Stomach (tissue), 4 donors: ENCODE measurements around the gene GPR180.

Source experiments
- CTCF ChIP-seq, 7 experiments: fragments of 450-650 bp in 4 of 7; fragments of 200-600 bp in 3 of 7; sonication (generic) in 3 of 7; IDR thresholded peaks; one replicate each; pipeline ENCODE4 v1.5.1; 2016 to 2019; ENCODE audit warnings: antibody characterized with exemption in 7 of 7, control low read depth in 2 of 7, mild to moderate bottlenecking in 1 of 7
- POLR2A ChIP-seq, 4 donors: fragments of 450-650 bp; IDR thresholded peaks; one replicate each; pipeline ENCODE4 v1.6.1; 2016; ENCODE audit warnings: antibody characterized with exemption in 4 of 4, control low read depth in 2 of 4, mild to moderate bottlenecking in 1 of 4, moderate library complexity in 1 of 4

GRCh38 chr13:94620286-94620896, 18.7 kb downstream of the GPR180 start:
- TF ChIP-seq POLR2A (IDR thresholded peaks at IDR 0.05) (no peak), CTCF (IDR thresholded peaks at IDR 0.05) (peak in 4 of 7 experiments; percentile 42 to 61 (median 46))
